Endothelial cell of hepatic sinusoid (primary cell): ENCODE data around the gene PC.
"Not testable (repeated sequence)": the region's sequence is repeated elsewhere in the genome, so short reads cannot be mapped to it uniquely, and the experiment has no call there.

Experiments
- in situ Hi-C: cut with HindIII; loops from 2 replicates; pipeline ENCODE4 v1.10.0; 2017; ENCODE audit warnings: low sequenced_read_pairs

PC gene

DNA sequence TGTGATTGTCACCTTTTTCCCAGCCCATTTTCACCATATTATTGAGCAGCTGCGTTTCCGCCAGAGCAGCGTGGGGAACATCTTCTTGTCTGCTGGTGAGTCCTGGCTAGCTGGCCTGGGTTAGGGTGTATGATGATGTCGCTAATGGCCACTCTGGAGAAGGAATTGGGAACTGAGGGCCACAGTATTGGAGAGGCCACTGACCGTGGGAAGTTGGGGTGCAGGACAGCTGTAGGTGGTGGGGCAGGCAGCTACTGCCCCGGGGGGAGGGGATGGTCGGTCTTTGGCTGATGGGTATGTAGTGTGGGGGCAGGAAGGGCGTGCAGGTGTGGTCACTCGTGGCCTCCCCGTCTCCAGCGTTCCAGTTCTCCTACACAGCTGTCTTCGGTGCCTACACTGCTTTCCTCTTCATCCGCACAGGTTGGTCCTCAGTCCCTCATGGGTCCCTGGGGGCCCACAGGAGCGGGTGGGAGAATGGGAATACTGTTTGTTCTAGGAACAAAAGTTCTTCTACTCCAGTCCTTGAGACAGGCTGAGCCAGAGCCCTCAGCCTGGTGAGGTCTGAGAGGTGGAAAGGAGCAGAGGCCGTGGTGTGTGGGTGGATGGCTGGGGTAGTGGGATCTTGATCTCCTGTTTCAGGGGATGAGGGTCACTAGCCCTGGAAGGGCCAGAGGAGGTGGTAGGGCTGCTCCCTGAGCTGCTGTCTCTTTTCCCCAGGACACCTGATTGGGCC, 112.9 kb downstream of the PC start:
- in situ Hi-C loops, result no loop called here

DNA sequence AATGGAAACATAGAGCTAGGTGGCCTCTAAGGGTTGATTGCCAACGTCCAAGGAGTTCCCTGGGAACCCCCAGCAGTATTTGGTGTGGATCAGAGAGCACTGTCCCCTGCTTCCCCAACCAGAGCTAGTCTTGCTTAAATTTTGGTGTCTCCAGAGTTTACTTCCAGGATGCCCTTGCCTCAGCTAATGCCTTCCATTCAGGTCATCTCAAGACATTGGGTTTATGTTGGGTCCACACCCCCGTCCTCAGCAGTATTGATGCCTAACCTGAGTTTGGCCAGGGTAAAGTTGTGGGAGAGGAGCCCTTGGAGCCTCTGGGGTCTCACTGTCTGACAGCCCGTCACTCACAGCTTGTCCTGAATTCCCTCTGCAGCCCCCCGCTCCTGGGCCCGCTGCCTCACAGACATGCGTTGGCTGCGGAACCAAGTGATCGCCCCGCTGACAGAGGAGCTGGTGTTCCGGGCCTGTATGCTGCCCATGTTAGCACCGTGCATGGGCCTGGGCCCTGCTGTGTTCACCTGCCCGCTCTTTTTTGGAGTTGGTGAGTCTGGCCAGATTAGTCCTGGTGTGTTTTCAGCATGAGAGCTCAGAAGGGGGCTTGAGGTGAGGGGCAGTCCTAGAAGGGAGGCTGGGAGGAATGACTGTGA, 113.6 kb downstream of the PC start:
- in situ Hi-C loops, result no loop called here

DNA sequence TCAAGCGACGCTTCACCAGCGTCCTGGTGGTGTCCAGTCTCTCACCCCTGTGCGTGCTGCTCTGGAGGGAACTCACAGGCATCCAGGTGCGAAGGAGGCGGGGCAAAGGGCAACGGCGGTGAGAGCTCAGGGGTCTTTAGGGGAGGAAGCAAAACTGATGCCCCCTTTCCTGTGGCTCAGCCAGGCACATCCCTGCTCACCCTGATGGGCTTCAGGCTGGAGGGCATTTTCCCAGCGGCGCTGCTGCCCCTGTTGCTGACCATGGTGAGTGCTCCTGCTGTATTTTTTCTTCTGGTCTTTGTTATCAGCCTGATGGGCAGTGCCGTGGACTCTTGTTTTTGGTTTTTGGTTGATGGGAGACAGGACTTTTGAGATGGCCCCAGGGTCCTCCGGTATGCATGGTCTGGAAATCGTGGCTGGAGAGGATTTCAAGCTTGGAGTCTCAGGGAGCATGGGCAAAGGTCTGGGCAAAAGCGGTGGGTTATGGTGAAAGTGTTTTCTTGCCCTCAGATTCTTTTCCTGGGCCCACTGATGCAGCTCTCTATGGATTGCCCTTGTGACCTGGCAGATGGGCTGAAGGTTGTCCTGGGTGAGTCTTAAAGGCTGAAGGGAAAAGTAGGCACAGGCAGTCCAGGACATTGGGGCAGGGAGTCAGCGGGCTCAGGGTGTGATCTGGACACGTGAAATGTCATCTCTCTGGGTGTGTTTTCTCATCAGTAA, 114.2 kb downstream of the PC start:
- in situ Hi-C loops, result no loop called here

DNA sequence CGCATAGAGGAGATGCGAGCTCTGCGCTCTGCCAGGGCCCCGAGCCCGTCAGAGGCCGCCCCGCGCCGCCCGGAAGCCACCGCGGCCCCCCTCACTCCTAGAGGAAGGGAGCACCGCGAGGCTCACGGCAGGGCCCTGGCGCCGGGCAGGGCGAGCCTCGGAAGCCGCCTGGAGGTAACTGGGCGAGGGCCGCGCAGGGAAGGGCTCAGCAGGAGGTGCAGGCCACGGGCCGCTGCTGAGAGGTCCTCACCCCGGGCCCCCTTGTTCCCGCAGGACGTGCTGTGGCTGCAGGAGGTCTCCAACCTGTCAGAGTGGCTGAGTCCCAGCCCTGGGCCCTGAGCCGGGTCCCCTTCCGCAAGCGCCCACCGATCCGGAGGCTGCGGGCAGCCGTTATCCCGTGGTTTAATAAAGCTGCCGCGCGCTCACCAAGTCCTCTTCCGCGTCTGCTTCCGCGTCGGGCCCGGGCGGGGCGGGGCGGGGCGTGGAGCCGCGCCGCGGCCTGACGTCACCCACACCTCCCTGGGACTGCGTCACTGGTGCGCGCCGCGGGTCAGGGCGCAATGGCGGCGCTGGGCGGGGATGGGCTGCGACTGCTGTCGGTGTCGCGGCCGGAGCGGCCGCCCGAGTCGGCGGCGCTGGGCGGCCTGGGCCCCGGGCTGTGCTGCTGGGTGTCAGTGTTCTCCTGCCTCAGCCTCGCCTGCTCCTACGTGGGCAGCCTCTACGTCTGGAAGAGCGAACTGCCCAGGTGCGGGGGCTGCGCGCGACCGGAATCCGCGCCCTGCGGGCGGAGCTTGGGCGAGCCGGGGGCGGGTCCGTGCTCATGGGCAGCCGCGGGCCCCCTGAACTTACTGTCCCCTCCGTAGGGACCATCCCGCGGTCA, 115.0 kb downstream of the PC start, which contains the start of gene RCE1:
TSS of gene RCE1 (plus strand) at position 546 of the 880 bp plus-strand sequence. CDS start at position 561, 15 bp downstream.
- in situ Hi-C loops, result no loop called here

DNA sequence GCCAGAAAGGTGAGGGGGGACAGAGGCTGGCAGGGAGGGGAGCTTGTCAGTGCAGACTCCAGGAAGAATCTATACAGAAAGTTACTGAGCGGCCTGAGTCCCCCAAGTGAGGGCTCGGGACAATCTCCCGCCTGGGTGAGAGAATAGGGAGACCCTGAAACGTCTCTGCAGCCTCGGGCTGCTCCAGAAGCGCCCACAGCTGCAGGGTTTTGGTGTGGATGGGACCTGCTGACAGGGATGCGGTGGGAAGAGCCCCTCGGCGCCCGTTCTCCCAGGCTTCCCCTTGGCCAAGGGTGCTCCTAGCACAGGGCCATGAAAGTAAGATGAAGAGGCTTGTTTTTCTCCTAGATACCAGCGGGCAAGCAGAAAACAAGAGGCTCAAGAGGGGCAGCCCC, 115.7 kb downstream of the PC start:
- in situ Hi-C loops, result no loop called here

DNA sequence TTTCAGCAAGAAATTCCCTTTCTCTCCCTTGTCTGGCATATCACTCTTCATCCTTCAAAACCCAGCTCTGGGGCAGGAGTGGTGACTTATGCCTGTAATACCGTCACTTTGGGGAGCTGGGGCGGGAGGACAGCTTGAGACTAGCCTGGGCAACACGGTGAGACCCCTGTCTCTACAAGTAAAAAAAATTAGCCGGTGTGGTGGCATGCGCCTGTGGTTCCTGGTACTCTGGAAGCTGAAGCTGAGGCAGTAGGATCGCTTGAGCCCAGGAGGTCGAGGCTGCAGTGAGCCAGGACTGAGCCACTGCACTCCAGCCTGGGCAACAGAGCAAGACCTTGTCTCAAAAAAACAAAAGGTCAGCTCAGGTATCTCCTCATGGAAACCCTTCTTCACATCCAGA, 116.3 kb downstream of the PC start:
- in situ Hi-C loops, result no loop called here

DNA sequence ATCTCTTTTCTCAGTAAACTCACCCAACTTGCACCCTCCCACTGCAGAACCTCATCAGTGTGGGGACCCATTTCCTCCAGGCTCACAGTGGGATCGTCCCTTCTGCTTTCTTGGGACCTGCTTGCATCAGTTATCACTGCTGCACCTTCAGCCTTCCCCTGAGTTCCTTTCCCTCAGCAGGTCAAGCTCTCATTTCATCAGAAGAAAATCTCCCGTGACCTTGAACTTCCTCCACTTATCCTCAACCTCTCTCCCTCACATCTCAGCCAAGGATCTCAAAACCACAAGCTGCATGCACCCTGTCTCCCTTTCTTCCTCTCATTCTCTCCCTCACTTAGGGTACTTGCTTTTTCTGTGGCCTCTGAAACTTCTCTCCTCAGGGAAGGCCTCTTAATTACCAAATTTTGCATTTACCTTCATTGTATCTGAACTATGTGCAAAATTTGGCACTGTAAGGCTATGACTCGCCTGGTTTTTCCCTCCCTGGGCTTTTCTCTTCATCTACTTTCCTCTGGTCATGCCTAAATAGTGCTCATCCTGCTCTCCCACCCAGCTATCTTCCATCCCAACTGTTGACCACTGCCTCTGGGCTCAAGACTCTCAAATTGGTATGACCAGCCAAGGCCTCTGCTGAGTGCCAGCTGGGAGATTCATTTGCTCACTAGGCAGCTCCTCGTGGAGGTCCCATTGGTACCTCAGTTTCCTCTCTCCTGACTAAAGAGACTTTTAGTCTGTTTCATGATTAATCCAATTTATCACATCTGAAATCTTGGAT, 117.7 kb downstream of the PC start:
- in situ Hi-C loops, result no loop called here

DNA sequence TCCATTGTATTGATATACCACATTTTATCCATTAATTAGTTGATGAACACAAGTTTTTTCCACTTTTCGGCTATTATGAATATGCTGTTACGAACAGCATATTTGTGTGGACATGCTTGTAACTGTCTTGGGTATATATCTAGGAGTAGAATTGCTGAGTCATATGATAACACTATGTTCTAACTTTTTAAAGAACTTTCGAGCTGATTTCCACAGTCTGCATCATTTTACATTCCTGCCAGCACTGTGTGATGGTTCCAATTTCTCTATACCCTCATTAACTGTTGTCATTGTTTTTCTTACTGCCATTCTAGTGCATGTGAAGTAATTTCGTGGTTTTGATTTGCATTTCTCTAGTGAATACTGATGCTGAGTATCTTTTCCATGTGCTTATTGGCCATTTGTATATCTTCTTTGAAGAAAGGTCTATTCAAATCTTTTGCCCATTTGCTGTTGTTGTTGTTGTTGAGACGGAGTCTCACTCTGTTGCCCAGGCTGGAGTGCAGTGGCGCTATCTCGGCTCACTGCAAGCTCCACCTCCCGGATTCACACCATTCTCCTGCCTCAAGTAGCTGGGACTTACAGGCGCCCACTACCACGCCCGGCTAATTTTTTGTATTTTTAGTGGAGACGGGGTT, 122.3 kb downstream of the PC start:
- in situ Hi-C loops, result no loop called here

DNA sequence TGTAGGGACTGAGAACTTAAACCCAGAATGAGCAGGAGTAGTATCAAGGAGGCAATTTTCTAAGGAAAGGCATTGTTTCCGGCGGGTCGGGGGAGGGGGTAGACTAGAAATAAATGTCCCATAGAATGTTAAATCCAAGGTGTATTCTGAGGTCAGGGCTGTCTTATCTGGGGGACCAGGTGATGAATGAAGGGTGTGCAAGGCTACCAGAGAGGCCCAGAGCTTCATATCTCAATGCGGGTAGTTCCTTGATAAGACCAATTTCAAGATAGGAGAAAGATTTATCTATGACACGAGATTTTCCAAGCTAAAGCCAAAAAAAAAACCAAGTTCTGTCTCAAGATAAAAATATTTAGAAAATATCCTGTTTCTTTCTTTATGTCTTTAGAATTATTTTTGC, 123.2 kb downstream of the PC start:
- in situ Hi-C loops, result no loop called here

DNA sequence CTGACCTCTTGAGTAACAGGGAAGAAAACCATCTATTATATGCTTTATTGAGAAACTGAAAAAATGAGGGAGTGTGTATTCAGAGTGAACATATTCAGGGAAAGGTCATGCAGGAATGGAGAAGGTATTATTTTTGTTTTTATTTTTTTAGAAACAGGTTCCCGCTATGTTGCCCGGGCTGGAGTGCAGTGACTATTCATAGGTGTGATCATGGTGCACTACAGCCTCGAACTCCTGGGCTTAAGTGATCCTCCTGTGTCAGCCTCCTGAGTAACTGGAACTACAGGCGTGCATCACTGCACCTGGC, 123.7 kb downstream of the PC start:
- in situ Hi-C loops, result no loop called here

DNA sequence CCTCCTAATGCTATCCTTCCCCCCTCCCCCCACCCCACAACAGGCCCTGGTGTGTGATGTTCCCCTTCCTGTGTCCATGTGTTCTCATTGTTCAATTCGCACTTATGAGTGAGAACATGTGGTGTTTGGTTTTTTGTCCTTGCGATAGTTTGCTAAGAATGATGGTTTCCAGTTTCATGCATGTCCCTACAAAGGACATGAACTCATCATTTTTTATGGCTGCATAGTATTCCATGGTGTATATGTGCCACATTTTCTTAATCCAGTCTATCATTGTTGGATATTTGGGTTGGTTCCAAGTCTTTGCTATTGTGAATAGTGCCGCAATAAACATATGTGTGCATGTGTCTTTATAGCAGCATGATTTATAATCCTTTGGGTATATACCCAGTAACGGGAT, 133.6 kb downstream of the PC start:
- in situ Hi-C loops, result not testable (repeated sequence)

DNA sequence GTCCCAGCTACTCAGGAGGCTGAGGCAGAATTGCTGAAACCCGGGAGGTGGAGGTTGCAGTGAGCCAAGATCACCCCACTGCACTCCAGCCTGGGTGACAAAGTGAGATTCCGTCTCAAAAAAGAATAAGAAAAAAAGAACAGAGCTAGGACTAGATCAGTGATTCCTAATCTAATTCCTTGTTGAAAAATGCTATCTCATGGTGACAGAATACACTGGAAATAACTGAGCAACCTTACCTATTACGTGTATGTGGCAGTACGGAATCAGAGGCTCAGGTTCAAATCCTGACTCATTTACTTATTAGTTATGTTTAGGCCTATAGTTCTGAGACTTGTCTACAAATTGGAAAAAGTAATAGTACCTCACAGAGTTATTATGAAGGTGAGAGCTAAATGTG, 134.5 kb downstream of the PC start:
- in situ Hi-C loops, result no loop called here

DNA sequence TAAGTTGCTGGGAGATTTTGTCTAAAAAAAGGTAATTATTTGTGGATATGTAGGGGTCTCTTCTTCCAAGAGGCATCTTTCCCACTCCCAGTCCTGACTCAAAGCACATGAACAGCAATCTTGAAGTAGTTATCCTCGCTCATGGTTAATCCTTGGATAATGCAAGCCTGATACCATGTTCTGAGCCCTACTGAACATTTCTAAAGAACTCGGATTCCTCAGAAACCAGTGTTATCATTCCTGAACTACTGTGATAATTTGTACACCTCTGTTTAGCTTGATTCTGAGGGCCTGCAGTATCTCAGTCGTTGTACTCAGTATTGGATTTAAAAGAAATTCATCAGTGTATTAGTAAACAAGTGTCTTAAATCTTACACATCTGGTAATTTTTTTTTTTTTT, 137.3 kb downstream of the PC start:
- in situ Hi-C loops, result no loop called here

DNA sequence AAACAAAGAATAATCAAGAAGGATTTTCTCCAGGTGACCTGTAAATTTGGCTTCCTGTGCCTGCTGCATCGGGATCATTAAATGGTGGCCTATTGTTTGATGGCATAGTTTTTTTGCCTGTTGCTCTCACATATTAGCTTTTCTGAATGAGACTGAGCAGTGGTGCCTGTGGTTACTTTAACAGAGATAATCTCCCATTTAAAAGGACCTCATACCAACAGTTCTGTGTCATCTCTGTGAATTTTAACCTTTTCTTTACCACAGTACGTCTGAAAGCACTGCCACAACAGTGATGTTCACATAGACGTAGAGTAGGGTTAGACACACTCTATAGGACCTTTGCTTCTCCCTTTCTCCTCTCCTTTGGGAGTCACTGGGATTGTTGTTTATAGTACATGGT, 137.8 kb downstream of the PC start:
- in situ Hi-C loops, result no loop called here

DNA sequence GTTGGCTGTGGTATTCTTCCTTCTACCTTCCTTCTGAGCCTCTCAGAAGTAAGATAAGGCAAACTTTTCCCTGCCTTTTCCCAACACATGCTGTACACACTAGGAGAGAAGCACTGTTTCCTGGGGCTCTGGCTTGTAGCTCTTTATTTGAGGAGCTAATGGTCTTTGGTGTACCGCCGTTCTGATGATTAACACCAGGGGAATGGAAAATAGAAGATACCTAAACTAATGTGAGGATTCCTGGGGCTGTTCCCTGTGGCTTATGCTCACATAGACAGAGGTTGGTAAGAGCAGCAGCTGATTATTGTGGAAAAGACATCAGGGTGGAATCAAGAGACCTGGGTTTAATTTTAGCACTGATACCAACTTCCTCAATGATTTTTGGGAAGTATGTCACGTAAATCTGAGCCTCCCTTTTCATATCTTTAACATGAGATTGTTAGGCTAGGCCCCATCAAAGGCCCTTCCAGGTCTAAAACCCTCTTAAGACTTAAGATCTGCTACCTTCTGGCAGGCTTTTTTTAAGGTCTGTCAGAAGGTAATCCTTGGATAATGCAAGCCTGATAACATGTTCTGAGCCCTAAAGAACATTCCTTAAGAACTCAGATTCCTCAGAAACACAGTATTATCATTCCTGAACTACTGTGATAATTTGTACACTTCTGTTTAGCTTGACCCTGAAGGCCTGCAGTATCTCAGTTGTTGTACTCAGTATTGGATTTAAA, 139.8 kb downstream of the PC start:
- in situ Hi-C loops, result no loop called here

DNA sequence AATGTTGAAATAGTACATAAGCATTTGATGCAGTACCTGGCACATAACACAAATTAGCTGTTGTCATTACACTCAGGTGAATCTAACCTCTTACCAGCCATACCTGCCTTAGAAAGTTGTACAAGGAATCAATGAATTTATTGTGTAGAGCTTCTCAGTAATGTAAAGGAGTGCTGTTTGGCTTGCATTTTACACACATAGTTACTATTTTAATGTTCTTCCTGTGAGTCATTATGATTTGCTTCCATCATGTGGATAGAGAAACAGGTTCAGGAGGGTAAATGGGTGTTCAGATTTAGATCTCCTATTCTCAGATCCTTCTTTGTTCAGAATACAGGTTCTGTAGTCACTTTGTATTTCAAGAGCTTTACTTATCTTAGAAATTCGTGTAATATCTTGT, 142.5 kb downstream of the PC start:
- in situ Hi-C loops, result no loop called here

DNA sequence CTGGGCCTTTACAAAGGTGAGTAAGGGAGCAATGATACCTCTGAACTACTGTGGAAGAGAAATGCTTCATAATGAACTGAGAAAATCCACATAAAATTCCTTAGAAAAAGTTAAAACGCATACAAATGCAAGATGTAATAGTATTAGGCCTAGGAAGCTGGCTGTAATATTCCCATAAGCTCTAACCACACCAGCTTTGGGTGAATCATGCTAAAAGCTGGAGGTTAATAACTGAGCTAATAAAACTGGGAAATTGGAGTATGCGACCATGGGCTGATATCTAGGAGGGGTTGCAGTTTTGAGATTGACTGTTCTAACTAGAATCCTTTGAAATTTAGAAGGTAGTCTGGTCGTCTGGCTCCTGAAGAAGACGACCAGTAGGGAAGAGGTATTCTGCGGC, 143.5 kb downstream of the PC start:
- in situ Hi-C loops, result no loop called here

DNA sequence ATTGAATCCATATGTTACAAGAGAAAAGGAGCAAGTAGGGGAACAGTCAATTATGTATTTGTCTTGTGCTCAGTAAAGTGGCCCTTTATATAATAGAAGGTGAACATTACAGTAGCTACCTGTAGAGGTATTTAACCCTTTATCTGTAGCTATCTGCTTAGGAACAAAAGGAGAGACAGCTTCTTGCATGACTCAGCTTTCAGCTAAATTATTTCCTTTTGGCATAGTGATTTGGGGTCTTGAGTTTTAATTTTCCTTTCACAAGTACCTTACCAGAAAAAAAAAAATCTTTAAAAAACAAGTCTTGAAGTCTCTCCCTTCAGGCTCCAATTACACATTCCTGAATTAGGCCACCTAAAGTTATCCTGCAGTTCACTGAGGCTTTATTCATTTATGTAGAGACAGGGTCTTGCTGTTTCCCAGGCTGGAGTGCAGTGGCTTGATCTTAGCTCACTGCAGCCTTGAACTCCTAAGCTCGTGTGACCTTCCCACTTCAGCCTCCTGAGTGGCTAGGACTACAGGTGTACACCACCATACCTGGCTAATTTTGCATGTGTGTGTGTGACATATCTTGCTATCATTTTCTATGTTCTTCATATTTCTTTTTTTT, 147.5 kb downstream of the PC start:
- in situ Hi-C loops, result no loop called here

DNA sequence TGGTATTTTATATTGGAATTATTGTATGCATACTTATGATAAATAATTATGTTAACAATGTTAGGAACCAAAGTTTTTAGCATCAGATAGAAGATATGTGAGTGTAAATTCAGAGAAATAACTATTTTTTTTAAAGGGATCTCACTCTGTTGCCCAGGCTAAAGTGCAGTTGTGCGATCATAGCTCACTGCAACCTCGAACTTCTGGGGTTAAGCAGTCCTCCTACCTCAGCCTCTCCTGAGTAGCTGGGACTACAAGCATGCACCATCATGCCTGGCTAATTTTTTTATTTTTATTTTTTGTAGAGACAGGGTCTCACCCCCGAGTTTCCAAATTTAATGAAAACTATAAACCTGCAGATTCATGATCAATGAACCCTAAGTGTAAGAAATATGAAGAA, 148.6 kb downstream of the PC start:
- in situ Hi-C loops, result no loop called here
